ENCODE measurements around the gene R3HDM2.

DNA sequence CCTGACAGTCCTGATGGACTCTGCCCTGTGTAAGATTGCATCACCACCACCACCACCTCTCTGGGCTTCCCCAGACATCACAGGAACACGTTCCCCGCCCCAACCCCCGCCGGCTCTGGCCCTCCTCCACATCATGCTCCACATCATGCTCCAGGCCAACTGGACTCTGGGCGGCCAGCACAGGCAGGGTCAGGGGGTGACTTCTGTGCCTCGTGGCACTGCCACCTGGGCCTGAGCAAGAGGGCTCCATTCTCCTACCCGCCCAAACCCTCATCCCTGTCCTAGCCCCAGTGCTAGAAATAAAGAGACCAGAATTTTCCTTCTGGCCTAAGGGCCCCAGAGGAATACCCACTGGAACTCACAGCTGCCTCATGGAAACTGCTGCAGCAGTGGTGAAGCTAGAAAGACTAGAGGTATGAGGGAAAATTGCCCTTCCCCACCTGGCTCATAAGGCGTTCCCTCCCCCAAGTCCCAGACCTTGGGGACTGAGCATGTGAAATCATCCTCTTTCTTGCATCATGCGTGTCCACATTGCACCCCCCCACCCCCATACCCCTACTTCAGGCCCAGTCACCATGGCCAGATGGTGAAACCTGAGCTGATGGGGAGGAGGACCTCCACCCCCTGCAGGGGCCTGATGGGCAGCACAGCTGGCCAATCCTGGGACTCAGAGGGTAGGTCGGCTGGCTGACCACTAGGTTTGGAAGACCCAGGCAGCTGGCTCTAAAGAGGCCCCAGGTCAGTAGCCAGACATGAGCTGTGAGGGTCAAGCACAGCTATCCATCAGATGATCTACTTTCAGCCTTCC is 23.9 kb upstream of the R3HDM2 start, which contains the start of gene INHBE:
- TF ChIP-seq, protein P1, sequence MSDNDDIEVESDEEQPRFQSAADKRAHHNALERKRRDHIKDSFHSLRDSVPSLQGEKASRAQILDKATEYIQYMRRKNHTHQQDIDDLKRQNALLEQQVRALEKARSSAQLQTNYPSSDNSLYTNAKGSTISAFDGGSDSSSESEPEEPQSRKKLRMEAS (IDR thresholded peaks at IDR 0.05; ENCODE audit: low read depth, low read length): peak; percentile 42
- TF ChIP-seq, protein P2, sequence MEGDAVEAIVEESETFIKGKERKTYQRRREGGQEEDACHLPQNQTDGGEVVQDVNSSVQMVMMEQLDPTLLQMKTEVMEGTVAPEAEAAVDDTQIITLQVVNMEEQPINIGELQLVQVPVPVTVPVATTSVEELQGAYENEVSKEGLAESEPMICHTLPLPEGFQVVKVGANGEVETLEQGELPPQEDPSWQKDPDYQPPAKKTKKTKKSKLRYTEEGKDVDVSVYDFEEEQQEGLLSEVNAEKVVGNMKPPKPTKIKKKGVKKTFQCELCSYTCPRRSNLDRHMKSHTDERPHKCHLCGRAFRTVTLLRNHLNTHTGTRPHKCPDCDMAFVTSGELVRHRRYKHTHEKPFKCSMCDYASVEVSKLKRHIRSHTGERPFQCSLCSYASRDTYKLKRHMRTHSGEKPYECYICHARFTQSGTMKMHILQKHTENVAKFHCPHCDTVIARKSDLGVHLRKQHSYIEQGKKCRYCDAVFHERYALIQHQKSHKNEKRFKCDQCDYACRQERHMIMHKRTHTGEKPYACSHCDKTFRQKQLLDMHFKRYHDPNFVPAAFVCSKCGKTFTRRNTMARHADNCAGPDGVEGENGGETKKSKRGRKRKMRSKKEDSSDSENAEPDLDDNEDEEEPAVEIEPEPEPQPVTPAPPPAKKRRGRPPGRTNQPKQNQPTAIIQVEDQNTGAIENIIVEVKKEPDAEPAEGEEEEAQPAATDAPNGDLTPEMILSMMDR (IDR thresholded peaks at IDR 0.05; ENCODE audit: low read depth, low read length): no peak
